Measurements from ENCODE around the gene EXOSC9. TPM values are rescaled to one million over a fixed set of nuclear protein-coding genes. Genes with fewer than 3 reads are reported as not detected.

Gene EXOSC9
- polyA plus RNA-seq, 3 donors, result 13.9 to 21.4 (median 21.3) TPM

- intact Hi-C loops (cut with micrococcal nuclease), result no loop called here
- H3K4me3 Mint-ChIP-seq, result no peak overlapping the region
- no peak overlapping the region for H3K4me2 ChIP-seq (replicated peaks; ENCODE audit: extremely low read depth, low read length, poor library complexity, severe bottlenecking)
- H3K27ac ChIP-seq (ENCODE audit: low read depth in 1 of 2, low read length in 2 of 2), result peak overlapping the region in 1 of 2 donors; percentile 15
- no peak overlapping the region for H3K4me3 ChIP-seq (replicated peaks in 1 of 3; ENCODE audit: low read depth in 2 of 3, low read length in 3 of 3)
- H3K27me3 ChIP-seq (ENCODE audit: control insufficient read depth in 2 of 2, insufficient read depth in 2 of 2, low read length in 2 of 2), result no peaks in the 10 kb centered on the region
- peak overlapping the region in 5 of 7 donors; percentile 18 to 70 (median 50) for H3K27ac Mint-ChIP-seq
- no peak overlapping the region for H2AFZ ChIP-seq (ENCODE audit: insufficient read depth, low read depth, low read length, poor library complexity, severe bottlenecking)
- peaks cover 38 to 51% of the 10 kb centered on the region in 2 donors for H3K36me3 Mint-ChIP-seq
- peaks cover 11 to 26% of the 10 kb centered on the region in 2 donors for H3K4me1 ChIP-seq (ENCODE audit: control insufficient read depth in 1 of 2, insufficient read depth in 2 of 2, low read length in 2 of 2)
- no CpG with 5 or more reads among the region's 1 CpG for WGBS (ENCODE audit: insufficient coverage)
- no peak overlapping the region for H3K9ac ChIP-seq (ENCODE audit: insufficient read depth, low read length, poor library complexity, severe bottlenecking)
- TF ChIP-seq CTCF (IDR thresholded peaks at IDR 0.05), result no peak
- peaks cover 43 to 62% of the 10 kb centered on the region in 2 donors for H3K36me3 ChIP-seq (replicated peaks in 1 of 2; ENCODE audit: control insufficient read depth in 1 of 2, insufficient read depth in 2 of 2, low read length in 2 of 2)
- H3K4me1 Mint-ChIP-seq, result peaks cover 20% of the 10 kb centered on the region
- no peak for DNase-seq
- H4K20me1 ChIP-seq (ENCODE audit: insufficient read depth, low read length), result no peaks in the 10 kb centered on the region
- peaks cover 73% of the 10 kb centered on the region for H3K79me2 ChIP-seq (ENCODE audit: insufficient read depth, low read length)
- H3K27me3 Mint-ChIP-seq (ENCODE audit: low read depth in 3 of 3), result no peaks in the 10 kb centered on the region
- H3K9me3 ChIP-seq (replicated peaks in 1 of 2; ENCODE audit: control insufficient read depth in 1 of 2, insufficient read depth in 1 of 2, low read length in 2 of 2), result no peaks in the 10 kb centered on the region
- H3K9me3 Mint-ChIP-seq, result no peaks in the 10 kb centered on the region
These were observed 18.3 kb downstream of the EXOSC9 start for GRCh38 chr4:121819216-121819965.

- Histone ChIP-seq H3K4me3 (replicated peaks in 1 of 3; ENCODE audit: low read depth in 2 of 3, low read length in 3 of 3) (peak overlapping the region in 1 of 3 experiments; percentile 98), H3K4me2 (replicated peaks; ENCODE audit: extremely low read depth, low read length, poor library complexity, severe bottlenecking) (peak overlapping the region; percentile 100), H3K36me3 (replicated peaks in 1 of 2; ENCODE audit: control insufficient read depth in 1 of 2, insufficient read depth in 2 of 2, low read length in 2 of 2) (peaks cover 18 to 36% of the 10 kb centered on the region in 2 donors), H3K79me2 (ENCODE audit: insufficient read depth, low read length) (peaks cover 57% of the 10 kb centered on the region), H3K9ac (ENCODE audit: insufficient read depth, low read length, poor library complexity, severe bottlenecking) (no peak overlapping the region), H2AFZ (ENCODE audit: insufficient read depth, low read depth, low read length, poor library complexity, severe bottlenecking) (peak overlapping the region; percentile 95), H3K9me3 (replicated peaks in 1 of 2; ENCODE audit: control insufficient read depth in 1 of 2, insufficient read depth in 1 of 2, low read length in 2 of 2) (no peaks in the 10 kb centered on the region), H4K20me1 (ENCODE audit: insufficient read depth, low read length) (no peaks in the 10 kb centered on the region), H3K4me1 (ENCODE audit: control insufficient read depth in 1 of 2, insufficient read depth in 2 of 2, low read length in 2 of 2) (peaks cover 11 to 27% of the 10 kb centered on the region in 2 donors), H3K27me3 (ENCODE audit: control insufficient read depth in 2 of 2, insufficient read depth in 2 of 2, low read length in 2 of 2) (no peaks in the 10 kb centered on the region), H3K27ac (ENCODE audit: low read depth in 1 of 2, low read length in 2 of 2) (peak overlapping the region in 1 of 2 donors; percentile 81)
- no peaks in the 10 kb centered on the region for H3K27me3 Mint-ChIP-seq (ENCODE audit: low read depth in 3 of 3)
- H3K4me3 Mint-ChIP-seq, result no peak overlapping the region
- no CpG with 5 or more reads among the region's 1 CpG for WGBS (ENCODE audit: insufficient coverage)
- peaks cover 23 to 30% of the 10 kb centered on the region in 2 donors for H3K36me3 Mint-ChIP-seq
- no peaks in the 10 kb centered on the region for H3K9me3 Mint-ChIP-seq
- peak overlapping the region in 1 of 7 donors; percentile 87 for H3K27ac Mint-ChIP-seq
- TF ChIP-seq CTCF (IDR thresholded peaks at IDR 0.05), result no peak
- no peak for DNase-seq
- H3K4me1 Mint-ChIP-seq, result peaks cover 20% of the 10 kb centered on the region
- intact Hi-C loops (cut with micrococcal nuclease), result loop anchor here (2.0 kb wide), 1 partner anchor 21 kb away; the partner anchor contains the start of gene EXOSC9 (in 2 of the 2)
These were observed 20.9 kb downstream of the EXOSC9 start for GRCh38 chr4:121822047-121822446.
